ENCODE data around the gene S100A12. TPM values are rescaled to one million over a fixed set of nuclear protein-coding genes. Genes with fewer than 3 reads are reported as not detected.

S100A12 gene
- total RNA-seq, 4 donors from 2014 or later, result 2.2 to 2.9 TPM; not detected in 2

GRCh38 chr1:153337980-153338853, 37.2 kb downstream of the S100A12 start:
- H3K27me3 ChIP-seq, result peaks cover 0 to 2% (median 0%) of the 10 kb centered on the region in 3 donors
- ATAC-seq, result no peak
- H3K36me3 ChIP-seq, result no peaks in the 10 kb centered on the region
- H3K9me3 ChIP-seq, result no peaks in the 10 kb centered on the region
- H3K4me3 ChIP-seq, result no peak overlapping the region
- DNase-seq, result no peak
- no peak for TF ChIP-seq POLR2A (IDR thresholded peaks at IDR 0.05)
- no peak overlapping the region for H3K27ac ChIP-seq
- intact Hi-C loops (cut with DNase I; ENCODE audit: low total_unique reads) (no loop called here), in situ Hi-C loops (cut with MboI; ENCODE audit: low sequenced_read_pairs in 4 of 4) (no loop called here)
- no peaks in the 10 kb centered on the region for H3K4me1 ChIP-seq

GRCh38 chr1:153336650-153337049, 38.8 kb downstream of the S100A12 start:
- no peaks in the 10 kb centered on the region for H3K27me3 ChIP-seq
- no peak for ATAC-seq
- in situ Hi-C loops (cut with MboI; ENCODE audit: low sequenced_read_pairs in 4 of 4), result no loop called here
- no peak overlapping the region for H3K27ac ChIP-seq
- H3K9me3 ChIP-seq, result no peaks in the 10 kb centered on the region
- H3K4me3 ChIP-seq, result no peak overlapping the region
- DNase-seq, result no peak
- no peaks in the 10 kb centered on the region for H3K36me3 ChIP-seq
- no peaks in the 10 kb centered on the region for H3K4me1 ChIP-seq
- TF ChIP-seq CTCF (IDR thresholded peaks at IDR 0.05 in 4 of 5, conservative IDR thresholded peaks at IDR 0.05 in 1 of 5), result no peak
- no peak for TF ChIP-seq POLR2A (IDR thresholded peaks at IDR 0.05)
- intact Hi-C loops (cut with DNase I; ENCODE audit: low total_unique reads), result no loop called here

GRCh38 chr1:153333902-153334301, 41.5 kb downstream of the S100A12 start:
- no peak overlapping the region for H3K27ac ChIP-seq
- in situ Hi-C loops (cut with MboI; ENCODE audit: low sequenced_read_pairs in 4 of 4), result no loop called here
- no peaks in the 10 kb centered on the region for H3K4me1 ChIP-seq
- intact Hi-C loops (cut with DNase I; ENCODE audit: low total_unique reads), result no loop called here
- H3K9me3 ChIP-seq, result peaks cover 0 to 8% (median 0%) of the 10 kb centered on the region in 3 donors
- no peaks in the 10 kb centered on the region for H3K36me3 ChIP-seq
- DNase-seq (no peak), ATAC-seq (no peak)
- TF ChIP-seq CTCF (IDR thresholded peaks at IDR 0.05 in 4 of 5, conservative IDR thresholded peaks at IDR 0.05 in 1 of 5) (no peak), POLR2A (IDR thresholded peaks at IDR 0.05) (no peak)
- no peak overlapping the region for H3K4me3 ChIP-seq
- H3K27me3 ChIP-seq, result no peaks in the 10 kb centered on the region

- no peak overlapping the region for H3K4me3 ChIP-seq
- H3K36me3 ChIP-seq, result no peaks in the 10 kb centered on the region
- H3K9me3 ChIP-seq, result peaks cover 0 to 21% (median 0%) of the 10 kb centered on the region in 3 donors
- no peaks in the 10 kb centered on the region for H3K27me3 ChIP-seq
- no peak for TF ChIP-seq POLR2A (IDR thresholded peaks at IDR 0.05)
- no peak for TF ChIP-seq CTCF (IDR thresholded peaks at IDR 0.05 in 4 of 5, conservative IDR thresholded peaks at IDR 0.05 in 1 of 5)
- DNase-seq, result no peak
- ATAC-seq, result no peak
- intact Hi-C loops (cut with DNase I; ENCODE audit: low total_unique reads) (no loop called here), in situ Hi-C loops (cut with MboI; ENCODE audit: low sequenced_read_pairs in 4 of 4) (no loop called here)
- no peak overlapping the region for H3K27ac ChIP-seq
- H3K4me1 ChIP-seq, result no peaks in the 10 kb centered on the region
Measured at GRCh38 chr1:153324912-153325311, 50.5 kb downstream of the S100A12 start.

Other genes starting within 250 kb of the S100A12 start
- not detected for gene SPRR2G, start 224.7 kb downstream of the S100A12 start, total RNA-seq
- not detected for gene LELP1, start 172.2 kb downstream of the S100A12 start, total RNA-seq
- not detected for gene PRR9, start 158.0 kb downstream of the S100A12 start, total RNA-seq
- gene LORICRIN, start 115.9 kb downstream of the S100A12 start, total RNA-seq, result not detected
- not detected for gene PGLYRP3, start 62.7 kb downstream of the S100A12 start, total RNA-seq
- not detected for gene PGLYRP4, start 26.8 kb downstream of the S100A12 start, total RNA-seq
- gene S100A9, start 17.8 kb downstream of the S100A12 start, total RNA-seq, result 100 to 1,000 TPM in 2 of 4 donors, 10 to 100 TPM in 2; 57.4 to 205 (median 87.1) TPM
- 10 to 100 TPM in 2 of 4 donors, 1 to 10 TPM in 2; 4.2 to 41.6 (median 12.5) TPM for gene S100A8, start 15.5 kb upstream of the S100A12 start, total RNA-seq
- not detected for gene S100A7A, start 40.9 kb upstream of the S100A12 start, total RNA-seq
- gene S100A7, start 85.0 kb upstream of the S100A12 start, total RNA-seq, result not detected
- gene S100A6, start 160.4 kb upstream of the S100A12 start, total RNA-seq, result 100 to 1,000 TPM; 153 to 361 (median 224) TPM
- not detected for gene S100A5, start 165.3 kb upstream of the S100A12 start, total RNA-seq
- gene S100A4, start 170.2 kb upstream of the S100A12 start, total RNA-seq, result 100 to 1,000 TPM in 3 of 4 donors, 10 to 100 TPM in 1; 76.8 to 377 (median 144) TPM
- 1 to 10 TPM in 1 of 4 donors, under 1 TPM in 1, not detected in 2; 0.88 to 1.6 TPM for gene S100A3, start 173.6 kb upstream of the S100A12 start, total RNA-seq
- gene S100A2, start 190.2 kb upstream of the S100A12 start, total RNA-seq, result 10 to 100 TPM in 1 of 4 donors, not detected in 3; 14.7 TPM
- 10 to 100 TPM; 21.5 to 52.1 (median 40.7) TPM for gene S100A16, start 237.5 kb upstream of the S100A12 start, total RNA-seq
- gene S100A14, start 240.7 kb upstream of the S100A12 start, total RNA-seq, result 1 to 10 TPM in 1 of 4 donors, not detected in 3; 1.8 TPM